Endothelial cell of umbilical vein (primary cell): ENCODE data around the gene EPSTI1. TPM values are rescaled to one million over a fixed set of nuclear protein-coding genes. Genes with fewer than 3 reads are reported as not detected.

ENCODE experiments used
- BruUV-seq: library from RNA; stranded (reverse); fragments of 400-500 nt; replicated peaks from 2 replicates; lab custom pipeline; 2021; lab: Mats Ljungman, UMichigan
- CTCF ChIA-PET: fragments of 300-600, 350-600 bp; sonication (Branson Sonifier 250); formaldehyde crosslinking; loops from one replicate; lab custom pipeline; 2021; ENCODE audit warnings: antibody characterized with exemption, inconsistent platforms; lab: Charles Lee
- POLR2A ChIA-PET: fragments of 300-600, 350-600 bp; sonication (Branson Sonifier 250); formaldehyde crosslinking; loops from one replicate; lab custom pipeline; 2021; ENCODE audit warnings: antibody characterized with exemption, inconsistent platforms; lab: Charles Lee
- DNase-seq: peaks from one replicate; pipeline ENCODE4 v3.0.0-alpha.2; 2011; ENCODE audit warnings: low read depth, low spot score
- FAIRE-seq: peaks from 2 replicates; lab custom pipeline; 2011; peaks lifted over from hg19 to GRCh38; lab: Jason Lieb, UNC
- H2AFZ ChIP-seq: 2 replicates; pipeline ENCODE4 v1.6.0; 2012; ENCODE audit warnings: low read depth, low read length, control low read depth, inconsistent platforms
- H3K27ac ChIP-seq: 2 replicates; pipeline ENCODE4 v1.5.1; 2011; ENCODE audit warnings: low read depth, mild to moderate bottlenecking, control low read depth, low read length, moderate library complexity; ENCODE audit not compliant: insufficient read depth
- H3K27me3 ChIP-seq, 2 experiments: 2 replicates each; pipeline versions ENCODE4 v1.6.0 to v1.6.1; 2011; ENCODE audit warnings: low read length in 2 of 2, mixed read lengths in 1 of 2; ENCODE audit not compliant: control insufficient read depth in 2 of 2, insufficient read depth in 2 of 2
- H3K36me3 ChIP-seq, 2 experiments: 2 replicates in 1 of 2; 3 replicates in 1 of 2; pipeline ENCODE4 v1.5.1; 2011; ENCODE audit warnings: low read length in 2 of 2, mild to moderate bottlenecking in 1 of 2, moderate library complexity in 1 of 2; ENCODE audit not compliant: control insufficient read depth in 2 of 2, insufficient read depth in 2 of 2; ENCODE audit errors: extremely low read depth in 1 of 2
- H3K4me1 ChIP-seq: 3 replicates; pipeline ENCODE4 v1.5.1; 2011; ENCODE audit warnings: mild to moderate bottlenecking, low read length; ENCODE audit not compliant: control insufficient read depth, insufficient read depth; ENCODE audit errors: extremely low read depth
- H3K4me2 ChIP-seq: 2 replicates; pipeline ENCODE4 v1.6.1; 2011; ENCODE audit warnings: low read length, control low read depth, mixed read lengths; ENCODE audit not compliant: insufficient read depth
- H3K4me3 ChIP-seq, 3 experiments: fragments of 200-600 bp in 1 of 3; sonication (generic), shearing (Covaris generic) in 1 of 3; replicated peaks in 1 of 3; 2 replicates each; pipeline ENCODE4 v1.5.1; 2011 to 2016; ENCODE audit warnings: control low read depth in 3 of 3, low read length in 3 of 3, mild to moderate bottlenecking in 2 of 3, inconsistent platforms in 1 of 3, low read depth in 1 of 3, moderate library complexity in 1 of 3; ENCODE audit not compliant: insufficient read depth in 1 of 3
- H3K79me2 ChIP-seq: 2 replicates; pipeline ENCODE4 v1.6.0; 2012; ENCODE audit warnings: low read length, inconsistent platforms; ENCODE audit not compliant: control insufficient read depth, insufficient read depth
- H3K9ac ChIP-seq: replicated peaks from 2 replicates; pipeline ENCODE3; 2011; ENCODE audit warnings: low read length, control low read depth; ENCODE audit not compliant: insufficient read depth; ENCODE audit errors: extremely low read depth
- H3K9me1 ChIP-seq: replicated peaks from 3 replicates; pipeline ENCODE4 v1.6.0; 2011; ENCODE audit warnings: mild to moderate bottlenecking, low read length; ENCODE audit not compliant: control insufficient read depth, insufficient read depth; ENCODE audit errors: extremely low read depth
- H3K9me3 ChIP-seq: replicated peaks from 2 replicates; pipeline ENCODE4 v1.5.1; 2012; ENCODE audit warnings: low read length, inconsistent platforms; ENCODE audit not compliant: control insufficient read depth, insufficient read depth
- H4K20me1 ChIP-seq: replicated peaks from 2 replicates; pipeline ENCODE3; 2011; ENCODE audit warnings: mild to moderate bottlenecking, low read length; ENCODE audit not compliant: control insufficient read depth, insufficient read depth; ENCODE audit errors: extremely low read depth
- EZH2 ChIP-seq: IDR thresholded peaks from 2 replicates; pipeline ENCODE4 v1.6.1; 2012; ENCODE audit warnings: borderline replicate concordance, low read depth, mild to moderate bottlenecking, moderate library complexity, low read length, inconsistent platforms; ENCODE audit not compliant: severe bottlenecking
- FOS ChIP-seq: IDR thresholded peaks from 2 replicates; pipeline ENCODE4 v1.6.1; 2011; ENCODE audit warnings: mild to moderate bottlenecking, low read length, moderate library complexity, borderline replicate concordance; ENCODE audit not compliant: insufficient read depth
- GATA2 ChIP-seq: IDR thresholded peaks from 2 replicates; pipeline ENCODE4 v1.7.0; 2011; ENCODE audit warnings: low read depth, mild to moderate bottlenecking, moderate library complexity, mixed read lengths, low read length; ENCODE audit not compliant: insufficient read length, insufficient read depth
- JUN ChIP-seq: IDR thresholded peaks from 2 replicates; pipeline ENCODE4 v1.6.1; 2011; ENCODE audit warnings: borderline replicate concordance, low read depth; ENCODE audit not compliant: insufficient read length, insufficient read depth
- MYC ChIP-seq: IDR thresholded peaks from one replicate; pipeline ENCODE4 v1.6.1; 2011; ENCODE audit warnings: mild to moderate bottlenecking, low read depth, low read length
- POLR2A ChIP-seq: IDR thresholded peaks from 2 replicates; pipeline ENCODE4 v1.6.1; 2012; ENCODE audit warnings: low read depth, mild to moderate bottlenecking, control low read depth, low read length
- POLR2AphosphoS5 ChIP-seq: IDR thresholded peaks from 2 replicates; pipeline ENCODE4 v1.6.1; 2012; ENCODE audit warnings: low read depth, mild to moderate bottlenecking, control low read depth, low read length, moderate library complexity; ENCODE audit not compliant: insufficient read depth
- dilution Hi-C: fragments of 300-500 bp; cut with MboI; formaldehyde crosslinking; loops from one replicate; pipeline ENCODE4 v1.15.0; 2019; ENCODE audit warnings: low sequenced_read_pairs; ENCODE audit not compliant: extremely low pct_ligation_motif_present
- intact Hi-C: fragments of 100-400 bp; cut with micrococcal nuclease; formaldehyde crosslinking; loops from one replicate; pipeline ENCODE4 v1.10.0; 2022
- polyA plus RNA-seq, 4 experiments: library from polyadenylated mRNA; depleted of rRNA in 3 of 4; stranded (reverse) in 3 of 4; unstranded in 1 of 4; fragments of >200 nt; gene quantifications; 2 replicates each; pipeline versions ENCODE4 v1.2.1 to v1.2.3, GENCODE V29; 2011 to 2012; ENCODE audit warnings: missing spikeins in 1 of 4
- total RNA-seq: library from RNA; stranded (reverse); gene quantifications from 2 replicates; pipeline ENCODE4 v1.2.3, GENCODE V29; 2021
- TF ChIP-seq, protein P1 (sequence below), 2 donors: IDR thresholded peaks; 1 replicate in 1 of 2; 2 replicates in 1 of 2; pipeline ENCODE4 v1.5.1; 2011; ENCODE audit warnings: low read length in 2 of 2, mild to moderate bottlenecking in 2 of 2, moderate library complexity in 2 of 2, control low read depth in 1 of 2, inconsistent platforms in 1 of 2, low read depth in 1 of 2; ENCODE audit not compliant: insufficient read depth in 1 of 2; ENCODE audit errors: extremely low read depth in 1 of 2
- TF ChIP-seq, protein P2 (sequence below): IDR thresholded peaks from 2 replicates; pipeline ENCODE4 v1.6.1; 2011; ENCODE audit not compliant: insufficient read depth, insufficient read length

The EPSTI1 gene
- total and polyA plus RNA-seq, 2 donors (not counting 3 experiments of a cell fraction or from before 2014, with no cell fraction given): 0.77 to 3.1 TPM

DNA sequence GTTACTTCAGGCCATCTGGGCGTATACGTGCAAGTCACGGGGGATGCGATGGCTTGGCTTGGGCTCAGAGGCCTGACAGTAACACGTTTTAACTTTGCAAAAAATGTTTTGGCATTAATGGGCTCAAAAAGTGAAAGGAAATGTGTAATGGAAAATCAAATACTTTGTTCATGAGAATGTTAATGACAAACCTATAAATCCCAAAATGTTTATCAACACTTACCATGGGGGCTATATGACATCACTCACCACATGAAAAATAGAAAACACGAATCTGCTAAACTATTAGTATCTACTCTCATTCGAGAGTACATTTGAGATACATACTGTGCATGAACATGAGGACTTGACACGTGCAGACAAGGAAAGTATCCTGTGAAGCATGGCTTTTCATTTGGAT, 119.0 kb downstream of the EPSTI1 start:
- H3K9ac ChIP-seq: no peak overlapping the region
- no peaks in the 10 kb centered on the region for H4K20me1 ChIP-seq
- intact Hi-C loops (no loop called here), dilution Hi-C loops (no loop called here)
- no TSS peak for BruUV-seq
- FAIRE-seq (no peak), DNase-seq (no peak)
- no peak overlapping the region for H2AFZ ChIP-seq
- H3K4me2 ChIP-seq: no peak overlapping the region
- H3K27ac ChIP-seq: no peak overlapping the region
- TF ChIP-seq EZH2: no peak
- no peak for TF ChIP-seq POLR2AphosphoS5
- TF ChIP-seq POLR2A: no peak
- TF ChIP-seq, protein P1, sequence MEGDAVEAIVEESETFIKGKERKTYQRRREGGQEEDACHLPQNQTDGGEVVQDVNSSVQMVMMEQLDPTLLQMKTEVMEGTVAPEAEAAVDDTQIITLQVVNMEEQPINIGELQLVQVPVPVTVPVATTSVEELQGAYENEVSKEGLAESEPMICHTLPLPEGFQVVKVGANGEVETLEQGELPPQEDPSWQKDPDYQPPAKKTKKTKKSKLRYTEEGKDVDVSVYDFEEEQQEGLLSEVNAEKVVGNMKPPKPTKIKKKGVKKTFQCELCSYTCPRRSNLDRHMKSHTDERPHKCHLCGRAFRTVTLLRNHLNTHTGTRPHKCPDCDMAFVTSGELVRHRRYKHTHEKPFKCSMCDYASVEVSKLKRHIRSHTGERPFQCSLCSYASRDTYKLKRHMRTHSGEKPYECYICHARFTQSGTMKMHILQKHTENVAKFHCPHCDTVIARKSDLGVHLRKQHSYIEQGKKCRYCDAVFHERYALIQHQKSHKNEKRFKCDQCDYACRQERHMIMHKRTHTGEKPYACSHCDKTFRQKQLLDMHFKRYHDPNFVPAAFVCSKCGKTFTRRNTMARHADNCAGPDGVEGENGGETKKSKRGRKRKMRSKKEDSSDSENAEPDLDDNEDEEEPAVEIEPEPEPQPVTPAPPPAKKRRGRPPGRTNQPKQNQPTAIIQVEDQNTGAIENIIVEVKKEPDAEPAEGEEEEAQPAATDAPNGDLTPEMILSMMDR (IDR thresholded peaks at IDR 0.05; ENCODE audit: extremely low read depth in 1 of 2, insufficient read depth in 1 of 2, low read depth in 1 of 2, low read length in 2 of 2): no peak
- TF ChIP-seq, protein P2, sequence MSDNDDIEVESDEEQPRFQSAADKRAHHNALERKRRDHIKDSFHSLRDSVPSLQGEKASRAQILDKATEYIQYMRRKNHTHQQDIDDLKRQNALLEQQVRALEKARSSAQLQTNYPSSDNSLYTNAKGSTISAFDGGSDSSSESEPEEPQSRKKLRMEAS: no peak
- H3K27me3 ChIP-seq: peaks cover 6 to 8% of the 10 kb centered on the region in 2 experiments
- ChIA-PET CTCF (no interaction called here), POLR2A (no interaction called here)
- no peaks in the 10 kb centered on the region for H3K79me2 ChIP-seq
- H3K4me3 ChIP-seq: no peak overlapping the region
- H3K4me1 ChIP-seq: no peaks in the 10 kb centered on the region
- H3K36me3 ChIP-seq: no peaks in the 10 kb centered on the region
- H3K9me1 ChIP-seq: no peaks in the 10 kb centered on the region
- no peaks in the 10 kb centered on the region for H3K9me3 ChIP-seq

DNA sequence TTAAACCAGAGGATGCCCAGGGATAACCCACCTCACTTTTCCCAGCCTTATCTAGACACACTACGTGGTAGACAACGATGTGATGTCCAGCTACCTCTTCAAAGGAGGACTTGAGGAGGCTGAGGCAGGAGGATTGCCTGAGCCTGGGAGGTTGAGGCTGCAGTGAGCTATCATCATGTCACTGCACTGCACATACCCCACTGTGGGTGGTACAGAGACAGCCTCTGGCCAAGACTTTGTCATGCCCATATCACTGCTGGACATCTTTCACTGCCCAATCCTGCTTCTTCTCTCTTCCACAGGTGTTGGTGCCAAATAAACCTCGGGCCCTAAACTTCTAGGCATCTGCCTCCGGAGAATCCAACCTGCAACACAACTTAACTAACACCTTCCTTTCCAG, 124.8 kb downstream of the EPSTI1 start:
- FAIRE-seq (no peak), DNase-seq (no peak)
- Histone ChIP-seq H3K27me3 (no peaks in the 10 kb centered on the region), H3K9ac (no peak overlapping the region), H3K4me3 (no peak overlapping the region), H3K4me1 (no peaks in the 10 kb centered on the region), H3K36me3 (no peaks in the 10 kb centered on the region), H3K4me2 (no peak overlapping the region), H3K27ac (no peak overlapping the region), H3K9me3 (no peaks in the 10 kb centered on the region), H2AFZ (no peak overlapping the region), H4K20me1 (no peaks in the 10 kb centered on the region), H3K9me1 (no peaks in the 10 kb centered on the region), H3K79me2 (no peaks in the 10 kb centered on the region)
- no TSS peak for BruUV-seq
- ChIA-PET POLR2A (no interaction called here), CTCF (no interaction called here)
- TF ChIP-seq JUN (no peak), EZH2 (no peak), MYC (no peak), POLR2AphosphoS5 (no peak), GATA2 (no peak), FOS (no peak), POLR2A (no peak)
- TF ChIP-seq, protein P2: no peak
- TF ChIP-seq, protein P1 (IDR thresholded peaks at IDR 0.05; ENCODE audit: extremely low read depth in 1 of 2, insufficient read depth in 1 of 2, low read depth in 1 of 2, low read length in 2 of 2): no peak
- intact Hi-C loops (no loop called here), dilution Hi-C loops (no loop called here)
